Pancreas (tissue), 10 donors: Measurements from ENCODE around the gene PPP1R1A. TPM values are rescaled to one million over a fixed set of nuclear protein-coding genes. Genes with fewer than 3 reads are reported as not detected.
A peak's percentile ranks its signal among the peaks of the same experiment; 100 is the strongest.

Experiments
- ATAC-seq, 4 donors: fragments of 200-7000 bp; cut with Tn5 transposase; one replicate each; pipeline versions ENCODE4 v1.8.0 to v1.9.1; 2020; ENCODE audit warnings: mild to moderate bottlenecking in 4 of 4, moderate library complexity in 4 of 4
- DNase-seq, 6 donors: peaks; one replicate each; pipeline ENCODE4 v3.0.0-alpha.2; 2020
- FAIRE-seq: peaks from 2 replicates; lab custom pipeline; 2012; peaks lifted over from hg19 to GRCh38; lab: Jason Lieb, UNC
- H3K27ac ChIP-seq, 4 donors: fragments of 200-600 bp; sonication (generic); 1 replicate in 3 of 4; 2 replicates in 1 of 4; pipeline versions ENCODE4 v1.5.0 to v1.8.0; 2020
- H3K27me3 ChIP-seq, 4 donors: fragments of 200-600 bp; one replicate each; pipeline ENCODE4 v1.8.0; 2021
- H3K36me3 ChIP-seq, 3 donors: fragments of 200-600 bp; sonication (generic) in 1 of 3; one replicate each; pipeline versions ENCODE4 v1.5.0 to v1.8.0; 2020 to 2021
- H3K4me1 ChIP-seq, 3 donors: fragments of 200-600 bp; one replicate each; pipeline ENCODE4 v1.8.0; 2021
- H3K4me3 ChIP-seq, 4 donors: fragments of 200-600 bp; sonication (generic) in 2 of 4; one replicate each; pipeline versions ENCODE4 v1.5.0 to v1.8.0; 2020 to 2021
- H3K9me3 ChIP-seq, 4 donors: fragments of 200-600 bp; one replicate each; pipeline ENCODE4 v1.8.0; 2021
- CTCF ChIP-seq, 4 donors: fragments of 200-600 bp; sonication (generic) in 3 of 4; IDR thresholded peaks; one replicate each; pipeline versions ENCODE4 v1.5.0 to v1.8.0; 2021; ENCODE audit warnings: antibody characterized with exemption in 4 of 4
- WGBS, 2 donors: extraction: QIAGEN DNeasy Blood & Tissue Kit; methylation state at CpG; one replicate each; pipeline ENCODE4 v1.1.7; 2013; 5-methylcytosine and 5-hydroxymethylcytosine counted together
- intact Hi-C, 3 donors: fragments of 100-400 bp; cut with DNase I; formaldehyde crosslinking; loops; one replicate each; pipeline versions ENCODE4 v1.11.1 to v1.14.2; 2022
- polyA plus RNA-seq, 2 donors: library from polyadenylated mRNA; stranded (reverse); fragments of 200-250 nt; gene quantifications; one replicate each; pipeline ENCODE4 v1.2.3, GENCODE V29; 2013
- total RNA-seq, 6 donors: library from RNA; stranded (reverse); fragmentation: NEBNext Ultra II Directional in 4 of 6; extraction: Animal tissue kit (Norgen Biotek cat#: 25700) in 4 of 6; gene quantifications; one replicate each; pipeline versions ENCODE4 v1.2.1 to v1.2.4, GENCODE V29; 2021 to 2023
- donor health status: healthy with polysubstance abuse.
- donor health status: DM: no; HTN: no; CAD: no; lungs with moderate emphysema.
- donor health status: DM: no; HTN: no; CAD: no.
- donor health status: control.
- donor health status: control.
- donor health status: Bipolar disorder and iron deficiency.
- donor health status: DM: yes; HTN: yes; CAD: no.
- donor health status: DM: no; HTN: no; CAD: no.
- donor health status: DM: no; HTN: no; CAD: no.
- donor health status: DM: yes; HTN: yes; CAD: no.

The PPP1R1A gene, protein sequence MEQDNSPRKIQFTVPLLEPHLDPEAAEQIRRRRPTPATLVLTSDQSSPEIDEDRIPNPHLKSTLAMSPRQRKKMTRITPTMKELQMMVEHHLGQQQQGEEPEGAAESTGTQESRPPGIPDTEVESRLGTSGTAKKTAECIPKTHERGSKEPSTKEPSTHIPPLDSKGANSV
- 10 to 100 TPM in 1 of 6 donors, 1 to 10 TPM in 5; 1.1 to 23.6 (median 6.6) TPM for total RNA-seq
- polyA plus RNA-seq: 100 to 1,000 TPM in 1 of 2 donors, 10 to 100 TPM in 1; 27.0 to 127 TPM

GRCh38 chr12:54588110-54588889 lies at the start of gene PPP1R1A:
TSS of gene PPP1R1A (minus strand) at chr12:54588659. CDS start at chr12:54588488, 171 bp downstream.
- Histone ChIP-seq H3K27me3 (no peaks in the 10 kb centered on the region), H3K9me3 (no peaks in the 10 kb centered on the region), H3K36me3 (no peaks in the 10 kb centered on the region), H3K4me1 (peaks cover 0 to 9% (median 7%) of the 10 kb centered on the region in 3 donors), H3K27ac (no peak within 1 kb of the TSS), H3K4me3 (peak within 1 kb of the TSS; percentile 20 to 52 (median 42))
- FAIRE-seq: no peak
- peak; percentile 47 to 84 (median 81) for ATAC-seq
- peak in 3 of 6 donors; percentile 29 to 80 (median 46) for DNase-seq
- intact Hi-C loops: no loop called here
- WGBS, 2 donors: 1 to 2% methylated on average over 41 to 77 of the region's 77 CpGs
- TF ChIP-seq CTCF (IDR thresholded peaks at IDR 0.05): no peak

DNA sequence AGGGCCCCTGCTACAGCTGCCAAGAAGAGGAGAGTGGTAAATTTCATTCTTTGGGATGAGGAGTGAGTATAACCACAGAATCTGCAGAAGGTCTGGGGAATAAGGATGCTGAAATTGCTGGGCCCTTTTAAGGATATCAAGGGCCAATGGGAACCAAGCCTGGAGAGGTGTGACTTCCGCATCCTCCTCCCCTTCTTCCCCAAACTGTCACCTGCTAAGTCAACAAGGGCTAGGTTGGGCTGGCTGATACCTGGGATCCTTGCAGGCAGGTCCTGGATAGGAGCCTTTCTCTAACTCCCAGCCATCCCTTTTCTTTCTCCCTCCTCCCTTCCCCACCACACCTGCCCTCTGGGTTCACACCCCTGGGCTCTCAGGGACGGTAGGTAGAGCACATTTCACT lies 46.3 kb upstream of the PPP1R1A start, which contains the start of gene LACRT:
TSS of gene LACRT (minus strand) at position 101 of the 400 bp plus-strand sequence. CDS start at position 47, 54 bp downstream.
- 72 to 85% methylated on average over 2 of the region's 2 CpGs for WGBS, 2 donors
- no peak within 1 kb of the TSS for H3K27ac ChIP-seq
- H3K36me3 ChIP-seq: no peaks in the 10 kb centered on the region
- no peak within 1 kb of the TSS for H3K4me3 ChIP-seq
- H3K4me1 ChIP-seq: peaks cover 0 to 5% (median 3%) of the 10 kb centered on the region in 3 donors
- no peaks in the 10 kb centered on the region for H3K27me3 ChIP-seq
- FAIRE-seq (no peak), ATAC-seq (no peak), DNase-seq (no peak)
- intact Hi-C loops: no loop called here
- no peak for TF ChIP-seq CTCF (IDR thresholded peaks at IDR 0.05)
- no peaks in the 10 kb centered on the region for H3K9me3 ChIP-seq

- ATAC-seq (peak in 3 of 4 donors; percentile 69 to 89 (median 71)), FAIRE-seq (no peak), DNase-seq (peak in 3 of 6 donors; percentile 14 to 29 (median 17))
- no peak for TF ChIP-seq CTCF (IDR thresholded peaks at IDR 0.05)
- no peaks in the 10 kb centered on the region for H3K9me3 ChIP-seq
- peaks cover 0 to 5% (median 3%) of the 10 kb centered on the region in 3 donors for H3K4me1 ChIP-seq
- WGBS, 2 donors: 38 to 40% methylated on average over 8 of the region's 8 CpGs
- intact Hi-C loops: no loop called here
- no peak overlapping the region for H3K27ac ChIP-seq
- no peak overlapping the region for H3K4me3 ChIP-seq
- H3K27me3 ChIP-seq: no peaks in the 10 kb centered on the region
- H3K36me3 ChIP-seq: no peaks in the 10 kb centered on the region
Observed at GRCh38 chr12:54631988-54632728, 43.7 kb upstream of the PPP1R1A start.

DNA sequence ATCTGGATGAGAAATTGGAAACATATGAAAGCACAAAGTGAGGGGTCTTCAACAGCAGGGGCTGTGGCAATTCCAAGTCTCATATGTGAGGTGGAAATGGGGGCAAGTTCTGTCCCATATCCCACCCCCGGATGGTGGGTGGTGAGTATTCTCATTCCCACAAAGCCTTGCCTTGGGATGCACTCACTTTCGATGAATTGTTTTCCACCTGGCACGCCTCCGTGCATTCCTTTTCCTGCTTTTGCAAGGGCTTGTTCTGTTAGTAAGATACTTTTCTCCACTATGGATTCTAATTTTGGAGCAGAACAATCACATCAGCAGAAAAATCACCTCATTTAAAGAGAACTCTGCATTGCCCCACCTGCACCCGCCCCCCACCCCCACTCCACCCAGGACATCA lies 43.1 kb upstream of the PPP1R1A start:
- Histone ChIP-seq H3K4me1 (peaks cover 0 to 5% (median 3%) of the 10 kb centered on the region in 3 donors), H3K27me3 (no peaks in the 10 kb centered on the region), H3K27ac (no peak overlapping the region), H3K9me3 (no peaks in the 10 kb centered on the region), H3K36me3 (no peaks in the 10 kb centered on the region), H3K4me3 (no peak overlapping the region)
- no peak for FAIRE-seq
- no peak for TF ChIP-seq CTCF (IDR thresholded peaks at IDR 0.05)
- intact Hi-C loops: no loop called here
- 47 to 63% methylated on average over 5 of the region's 5 CpGs for WGBS, 2 donors
- ATAC-seq: no peak
- DNase-seq: no peak
